ENCODE results near the gene RPLP1. TPM values are rescaled to one million over a fixed set of nuclear protein-coding genes. Genes with fewer than 3 reads are reported as not detected.

RPLP1 gene
- total RNA-seq, 4 donors from 2014 or later: 623 to 1,424 (median 1,017) TPM

DNA sequence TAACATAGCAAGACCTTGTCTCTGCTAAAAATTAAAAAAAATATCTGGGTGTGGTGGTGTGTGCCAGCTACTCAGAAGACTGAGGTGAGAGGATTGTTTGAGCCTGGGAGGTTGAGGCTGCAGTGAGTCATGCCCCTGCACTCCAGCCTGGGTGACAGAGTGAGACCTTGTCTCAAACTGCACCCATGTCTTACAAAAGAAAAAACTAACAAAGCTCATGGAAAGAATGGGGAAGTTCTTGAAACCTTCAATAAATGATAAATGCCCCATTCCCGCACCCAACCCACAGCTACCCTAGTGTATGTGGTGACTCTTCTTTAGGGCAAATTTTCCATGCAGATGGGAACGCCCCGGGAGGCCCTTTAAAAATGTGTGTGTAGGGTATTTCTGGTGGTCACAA, 28.3 kb downstream of the RPLP1 start:
- H3K4me3 ChIP-seq: no peak overlapping the region
- no peak overlapping the region for H3K27ac ChIP-seq
- no peaks in the 10 kb centered on the region for H3K36me3 ChIP-seq
- H3K4me1 ChIP-seq: peaks cover 26% of the 10 kb centered on the region
- no peak for TF ChIP-seq EP300 (IDR thresholded peaks at IDR 0.05)
- TF ChIP-seq CTCF (IDR thresholded peaks at IDR 0.05): no peak
- no peak for TF ChIP-seq POLR2A (IDR thresholded peaks at IDR 0.05)
- 58% methylated on average over 3 of the region's 3 CpGs for WGBS
- H3K27me3 ChIP-seq: no peaks in the 10 kb centered on the region
- no peaks in the 10 kb centered on the region for H3K9me3 ChIP-seq
- no peak for DNase-seq (ENCODE audit: low spot score in 2 of 2)

DNA sequence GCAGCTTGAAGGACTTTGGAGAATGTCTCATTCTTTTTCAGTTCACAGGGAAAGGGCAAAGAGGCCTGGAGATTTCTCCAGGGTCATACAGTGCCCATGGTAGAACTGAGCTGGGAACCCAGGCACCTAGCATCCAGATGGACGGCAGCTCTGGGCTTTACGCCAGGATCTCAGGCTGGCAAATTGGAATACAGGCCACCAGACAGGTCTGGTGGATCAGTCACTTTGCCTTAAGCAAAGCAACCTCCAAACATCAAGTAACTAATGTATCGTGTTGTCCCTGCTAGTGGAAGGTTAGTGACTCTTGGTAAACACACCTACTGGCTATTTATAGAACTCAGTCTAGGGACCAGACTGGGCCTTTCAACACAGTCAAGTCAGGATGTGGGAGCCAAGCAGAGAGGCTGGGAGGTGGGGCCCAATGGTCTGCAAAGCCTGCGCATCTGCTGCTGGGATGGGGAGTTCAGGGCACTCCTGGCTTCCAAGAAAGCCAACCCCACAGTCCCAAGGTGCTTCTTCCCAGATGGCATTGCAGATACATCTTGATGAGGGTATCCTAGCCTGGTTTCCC, 30.2 kb downstream of the RPLP1 start:
- Histone ChIP-seq H3K9me3 (no peaks in the 10 kb centered on the region), H3K4me3 (no peak overlapping the region), H3K27ac (no peak overlapping the region), H3K4me1 (peaks cover 26% of the 10 kb centered on the region), H3K27me3 (no peaks in the 10 kb centered on the region), H3K36me3 (no peaks in the 10 kb centered on the region)
- TF ChIP-seq CTCF (IDR thresholded peaks at IDR 0.05): no peak
- TF ChIP-seq EP300 (IDR thresholded peaks at IDR 0.05): no peak
- no peak for TF ChIP-seq POLR2AphosphoS5 (IDR thresholded peaks at IDR 0.05)
- no peak for TF ChIP-seq POLR2A (IDR thresholded peaks at IDR 0.05)
- WGBS: 66% methylated on average over 4 of the region's 4 CpGs
- DNase-seq (ENCODE audit: low spot score in 2 of 2): no peak

GRCh38 chr15:69484837-69485236, 32.2 kb downstream of the RPLP1 start:
- WGBS: 40% methylated on average over 6 of the region's 6 CpGs
- TF ChIP-seq POLR2A (IDR thresholded peaks at IDR 0.05) (no peak), EP300 (IDR thresholded peaks at IDR 0.05) (no peak), POLR2AphosphoS5 (IDR thresholded peaks at IDR 0.05) (no peak), CTCF (IDR thresholded peaks at IDR 0.05) (no peak)
- Histone ChIP-seq H3K4me3 (no peak overlapping the region), H3K9me3 (no peaks in the 10 kb centered on the region), H3K27me3 (no peaks in the 10 kb centered on the region), H3K4me1 (peaks cover 35% of the 10 kb centered on the region), H3K36me3 (no peaks in the 10 kb centered on the region), H3K27ac (no peak overlapping the region)
- no peak for DNase-seq (ENCODE audit: low spot score in 2 of 2)

DNA sequence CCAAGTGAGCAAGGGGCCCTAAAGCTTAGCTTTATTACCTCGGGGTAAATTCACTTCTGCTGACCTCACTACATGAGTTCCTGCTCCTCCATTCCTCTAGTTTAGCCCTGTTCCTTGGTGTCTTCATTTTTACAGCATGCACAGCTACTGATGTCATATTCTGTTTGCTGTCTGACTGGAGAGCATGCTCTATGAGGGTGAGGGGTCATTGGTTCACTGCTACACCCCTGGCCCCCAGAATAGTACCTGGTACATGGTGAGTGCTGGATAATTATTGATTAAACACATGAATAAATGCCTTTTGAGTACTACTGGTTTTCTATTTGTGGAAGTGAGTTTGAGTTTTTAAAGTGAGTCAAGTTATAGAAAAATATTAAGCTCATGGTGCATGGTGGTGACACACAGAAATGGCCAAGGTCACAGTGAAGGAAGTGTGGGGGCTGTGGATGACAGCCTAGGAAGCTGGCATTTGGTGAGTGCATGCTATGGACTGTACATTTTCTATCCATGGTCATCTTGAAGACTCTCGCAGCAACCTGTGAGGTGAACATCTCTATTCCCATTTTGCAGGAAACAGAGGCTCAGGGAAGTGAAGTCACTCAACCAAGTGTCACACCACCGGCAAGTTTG, 34.0 kb downstream of the RPLP1 start:
- DNase-seq (ENCODE audit: low spot score in 2 of 2): peak in 1 of 2 donors; percentile 32

More for the DNA sequence above, 34.0 kb downstream of the RPLP1 start:
- no peaks in the 10 kb centered on the region for H3K9me3 ChIP-seq
- no peaks in the 10 kb centered on the region for H3K36me3 ChIP-seq
- H3K4me3 ChIP-seq: no peak overlapping the region
- 87% methylated on average over 3 of the region's 3 CpGs for WGBS
- no peak overlapping the region for H3K27ac ChIP-seq
- TF ChIP-seq POLR2AphosphoS5 (IDR thresholded peaks at IDR 0.05) (no peak), CTCF (IDR thresholded peaks at IDR 0.05) (no peak), POLR2A (IDR thresholded peaks at IDR 0.05) (no peak), EP300 (IDR thresholded peaks at IDR 0.05) (no peak)
- H3K4me1 ChIP-seq: peaks cover 52% of the 10 kb centered on the region
- H3K27me3 ChIP-seq: no peaks in the 10 kb centered on the region
